ENCODE data around the gene DPP7. TPM values are rescaled to one million over a fixed set of nuclear protein-coding genes. Genes with fewer than 3 reads are reported as not detected.
"Not testable (repeated sequence)": the region's sequence is repeated elsewhere in the genome, so short reads cannot be mapped to it uniquely, and the experiment has no call there.

Gene DPP7
- total RNA-seq, 2 experiments from 2014 or later = 271 to 321 TPM

DNA sequence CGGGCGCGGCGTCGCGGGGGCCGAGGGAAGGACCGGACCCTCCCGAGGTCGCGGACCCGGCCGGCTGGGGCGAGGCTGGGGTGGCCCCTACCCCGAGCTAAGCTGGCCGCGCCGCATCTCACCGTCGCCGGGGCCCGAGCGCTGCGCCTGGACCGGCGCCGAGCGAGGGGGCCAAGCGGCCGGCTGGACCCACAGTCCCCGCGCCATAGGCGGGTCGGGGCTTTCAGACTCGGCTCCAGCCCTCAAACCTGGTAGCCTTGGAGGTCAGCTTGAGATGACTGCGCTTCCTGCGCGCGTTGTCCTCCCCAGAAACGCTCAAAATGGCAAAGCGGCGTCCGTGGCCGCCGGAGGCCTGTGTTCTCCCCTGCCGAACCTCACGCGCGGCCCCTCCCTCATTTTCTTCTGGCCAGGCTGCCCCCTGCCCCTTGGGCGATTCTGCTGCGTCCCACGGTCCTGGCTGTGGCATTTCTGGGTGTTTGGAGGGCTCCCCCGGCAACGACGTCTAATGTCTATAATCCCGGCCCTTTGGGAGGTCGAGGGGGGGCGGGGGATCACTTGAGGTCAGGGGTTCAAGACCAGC lies 15.7 kb upstream of the DPP7 start:
- H3K4me1 Mint-ChIP-seq = peaks cover 28% of the 10 kb centered on the region
- H3K9me3 Mint-ChIP-seq (ENCODE audit: low read depth) = no peaks in the 10 kb centered on the region
- H3K27ac Mint-ChIP-seq = peak overlapping the region; percentile 82
- peaks cover 5% of the 10 kb centered on the region for H3K36me3 Mint-ChIP-seq
- peak overlapping the region; percentile 74 for H3K4me3 Mint-ChIP-seq
- H3K27me3 Mint-ChIP-seq = peaks cover 9% of the 10 kb centered on the region
- ATAC-seq (peak; percentile 22), DNase-seq (no peak)
- CTCF ChIA-PET = interaction anchor here (0.6 to 6.6 kb wide), 25 partner anchors 8 to 403 kb away, joined by 3 to 32 read pairs (median 5); partner anchors contain the start of genes AJM1, ANAPC2, CYSRT1 and DPP7

DNA sequence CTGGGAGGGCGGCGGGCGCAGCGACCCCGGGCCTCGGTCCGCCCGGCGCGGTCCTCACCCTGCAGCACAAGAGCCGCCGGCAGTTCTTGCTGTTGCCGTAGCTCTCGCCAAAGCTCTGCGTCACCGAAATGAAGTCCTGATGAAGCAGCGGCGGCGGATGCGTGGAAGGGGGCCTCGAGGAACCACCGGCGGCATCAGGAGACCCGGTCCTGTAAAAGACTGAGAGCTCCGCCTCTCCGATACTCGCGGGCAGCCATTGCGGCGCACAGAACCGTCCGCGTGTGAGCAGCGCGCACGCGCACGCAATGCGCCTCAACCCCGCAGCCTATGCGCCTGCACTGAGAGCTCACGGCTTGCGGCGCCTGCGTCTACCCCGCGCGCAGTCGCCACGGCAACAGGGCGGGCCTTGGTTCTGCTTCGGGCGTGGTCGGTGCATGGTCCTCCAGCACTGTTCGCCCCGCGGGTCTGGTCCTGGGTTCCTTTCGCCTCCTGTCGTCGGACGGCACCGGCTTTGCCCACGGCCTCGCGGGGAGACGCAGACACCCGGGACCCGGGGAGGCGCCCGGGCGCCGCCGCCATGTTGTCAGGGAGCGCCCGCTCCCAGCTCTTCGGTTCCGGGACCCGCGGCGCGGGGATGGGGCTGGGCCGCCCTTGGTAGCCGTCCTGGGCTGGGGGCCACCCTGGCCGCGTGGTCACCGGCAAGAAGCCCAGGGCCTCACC lies 15.1 kb upstream of the DPP7 start:
- H3K4me3 Mint-ChIP-seq = peak overlapping the region; percentile 83
- H3K4me1 Mint-ChIP-seq = peaks cover 28% of the 10 kb centered on the region
- H3K36me3 Mint-ChIP-seq = peaks cover 5% of the 10 kb centered on the region
- no peaks in the 10 kb centered on the region for H3K9me3 Mint-ChIP-seq (ENCODE audit: low read depth)
- DNase-seq (peak; percentile 94), ATAC-seq (peak; percentile 94)
- CTCF ChIA-PET = interaction anchor here (0.6 to 6.6 kb wide), 25 partner anchors 8 to 403 kb away, joined by 3 to 32 read pairs (median 5); partner anchors contain the start of genes AJM1, ANAPC2, CYSRT1 and DPP7
- peak overlapping the region; percentile 81 for H3K27ac Mint-ChIP-seq
- H3K27me3 Mint-ChIP-seq = peaks cover 7% of the 10 kb centered on the region

DNA sequence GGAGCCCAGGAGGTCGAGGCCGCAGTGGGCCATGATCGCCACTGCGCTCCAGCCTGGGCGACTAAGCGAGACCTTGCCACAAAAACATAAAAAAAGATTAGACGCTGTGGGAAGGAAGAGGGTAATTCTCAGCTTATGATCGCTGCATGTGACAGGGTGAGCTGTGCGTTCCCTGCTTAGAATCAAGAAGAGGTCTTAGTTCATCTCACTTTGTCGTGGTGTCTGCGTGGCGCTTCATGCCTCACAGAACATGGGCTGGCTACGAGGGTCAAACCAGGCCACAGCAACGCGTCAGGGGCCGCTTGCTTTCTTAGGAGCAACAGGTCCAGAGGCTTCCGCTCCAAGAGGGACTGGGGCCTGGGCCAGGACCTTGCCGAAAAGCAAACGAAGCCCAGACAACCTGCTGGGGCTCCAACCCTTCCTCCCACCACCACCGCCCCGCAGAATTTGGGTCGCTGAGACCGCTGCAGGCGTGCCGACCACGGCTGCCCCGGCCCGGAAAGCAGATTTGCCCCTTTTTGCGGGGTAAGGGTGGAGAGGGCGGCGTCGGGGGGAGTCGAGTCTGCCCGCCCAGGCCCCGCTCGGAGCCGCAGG lies 14.4 kb upstream of the DPP7 start:
- CTCF ChIA-PET = interaction anchor here (1.0 to 6.6 kb wide), 21 partner anchors 9 to 402 kb away, joined by 3 to 32 read pairs (median 8); partner anchors contain the start of genes AJM1, ANAPC2, CYSRT1 and DPP7
- H3K36me3 Mint-ChIP-seq = peaks cover 5% of the 10 kb centered on the region
- DNase-seq = peak; percentile 55
- peaks cover 28% of the 10 kb centered on the region for H3K4me1 Mint-ChIP-seq
- peak overlapping the region; percentile 92 for H3K27ac Mint-ChIP-seq
- peak; percentile 4 for ATAC-seq
- no peaks in the 10 kb centered on the region for H3K9me3 Mint-ChIP-seq (ENCODE audit: low read depth)
- peak overlapping the region; percentile 83 for H3K4me3 Mint-ChIP-seq
- peaks cover 4% of the 10 kb centered on the region for H3K27me3 Mint-ChIP-seq

DNA sequence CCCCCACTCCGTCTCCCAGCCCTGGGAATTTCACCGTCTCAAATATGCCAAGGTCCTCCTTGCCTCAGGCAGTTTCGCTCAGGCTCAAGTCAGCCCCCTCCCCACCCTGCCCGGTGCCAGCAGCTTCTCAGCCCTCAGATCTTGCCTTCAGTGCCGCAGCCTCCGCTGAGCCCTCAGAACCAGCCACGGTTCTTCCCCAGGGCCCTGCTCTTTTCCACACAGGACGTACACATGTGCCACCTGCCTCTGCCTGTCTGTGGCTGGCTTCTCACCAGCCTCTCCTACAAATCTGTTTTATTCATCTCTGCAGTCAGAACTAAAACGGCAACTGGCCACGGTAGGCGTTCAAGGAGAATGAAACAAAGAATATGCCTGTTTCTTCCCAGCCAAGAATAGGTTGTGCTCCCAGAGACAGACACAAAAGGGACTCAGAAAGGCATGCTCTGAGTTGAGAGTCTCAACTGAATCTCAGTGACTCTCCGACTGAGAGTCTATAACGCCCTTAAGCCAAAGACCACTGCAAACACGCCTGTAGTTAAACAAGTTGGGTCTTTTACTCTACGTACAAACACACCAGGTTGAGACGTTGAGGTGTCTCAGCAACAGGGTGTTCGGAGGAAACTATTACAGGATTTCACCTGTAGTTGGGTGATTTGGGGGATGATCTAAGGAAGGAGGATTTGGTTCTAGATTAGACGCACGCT lies 13.8 kb upstream of the DPP7 start:
- no peaks in the 10 kb centered on the region for H3K9me3 Mint-ChIP-seq (ENCODE audit: low read depth)
- H3K4me1 Mint-ChIP-seq = peaks cover 28% of the 10 kb centered on the region
- H3K36me3 Mint-ChIP-seq = peaks cover 5% of the 10 kb centered on the region
- H3K27me3 Mint-ChIP-seq = peaks cover 4% of the 10 kb centered on the region
- ATAC-seq = peak; percentile 2
- DNase-seq = peak; percentile 59
- CTCF ChIA-PET = interaction anchor here (0.7 to 6.6 kb wide), 19 partner anchors 10 to 174 kb away, joined by 3 to 32 read pairs (median 8); partner anchors contain the start of genes ANAPC2, CYSRT1, DPP7 and GRIN1
- peak overlapping the region; percentile 92 for H3K27ac Mint-ChIP-seq
- peak overlapping the region; percentile 83 for H3K4me3 Mint-ChIP-seq

DNA sequence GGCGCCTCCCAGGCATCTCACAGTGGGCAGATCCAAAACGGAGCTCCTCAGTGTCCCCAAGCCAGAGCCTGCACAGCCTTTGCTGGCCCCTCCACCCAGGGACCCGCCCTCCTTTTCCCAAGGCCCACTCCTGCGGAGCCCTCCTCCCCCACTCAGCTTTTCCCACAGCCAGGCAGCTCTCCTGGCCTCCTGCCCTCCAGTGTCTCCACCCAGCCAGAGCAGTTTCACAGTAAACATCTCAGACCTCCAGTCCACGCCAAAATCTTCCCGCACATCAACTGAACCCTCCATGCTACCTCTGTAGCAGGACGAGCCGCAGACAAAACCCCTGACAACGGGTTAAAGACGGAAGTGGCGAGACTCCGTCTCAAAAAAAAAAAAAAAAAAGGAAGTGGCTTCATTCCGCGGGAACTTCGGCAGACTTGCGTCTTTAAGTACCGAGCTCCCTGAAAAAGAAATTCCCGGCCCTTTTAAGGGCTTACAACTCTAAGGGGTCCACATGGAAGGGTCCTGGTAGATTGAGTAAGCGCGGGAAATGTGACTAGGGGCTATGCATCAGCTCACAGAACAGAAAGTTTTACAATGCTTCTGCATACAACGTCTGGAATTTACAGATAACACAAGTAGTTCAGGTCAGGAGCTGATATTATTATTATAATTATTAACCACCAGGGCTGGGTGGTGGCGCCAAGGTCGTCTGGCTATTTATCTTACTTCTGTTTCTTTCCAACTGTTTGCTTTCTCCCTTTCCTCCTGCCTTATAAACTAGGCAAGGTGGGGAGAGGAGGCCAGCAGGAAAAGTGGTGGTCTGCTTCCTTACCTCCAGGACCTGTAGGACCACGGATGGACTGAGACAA lies 13.0 kb upstream of the DPP7 start:
- H3K36me3 Mint-ChIP-seq = peaks cover 5% of the 10 kb centered on the region
- no peak for ATAC-seq
- DNase-seq = peak; percentile 69

DNA sequence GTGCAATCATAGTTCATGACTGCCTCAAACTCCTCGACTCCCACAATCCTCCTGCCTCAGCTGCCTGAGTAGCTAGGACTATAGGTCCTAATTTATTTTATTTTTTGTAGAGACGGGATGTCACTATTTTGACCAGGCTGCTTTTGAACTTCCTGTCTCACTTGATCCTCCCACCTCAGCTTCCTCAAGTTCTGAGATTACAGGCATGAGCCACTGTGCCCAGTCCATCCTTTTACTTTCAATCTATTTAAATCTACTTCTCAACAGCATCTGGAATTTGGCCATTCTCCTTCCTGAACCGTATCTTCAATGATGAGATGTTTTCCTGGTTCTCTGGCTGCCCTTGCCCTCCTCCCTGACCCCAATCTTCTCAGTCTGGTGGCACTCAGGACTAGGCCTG lies 12.3 kb upstream of the DPP7 start:
- no peak for ATAC-seq
- CTCF ChIA-PET = interaction anchor here (0.7 to 6.6 kb wide), 14 partner anchors 8 to 175 kb away, joined by 3 to 32 read pairs (median 4); partner anchors contain the start of genes ANAPC2, DPP7, MAN1B1 and NRARP
- no peaks in the 10 kb centered on the region for H3K9me3 Mint-ChIP-seq (ENCODE audit: low read depth)
- no peak for DNase-seq
- H3K27me3 Mint-ChIP-seq = no peaks in the 10 kb centered on the region
- H3K4me3 Mint-ChIP-seq = peak overlapping the region; percentile 83
- H3K36me3 Mint-ChIP-seq = peaks cover 5% of the 10 kb centered on the region
- H3K27ac Mint-ChIP-seq = peak overlapping the region; percentile 92
- H3K4me1 Mint-ChIP-seq = peaks cover 30% of the 10 kb centered on the region

More for the DNA sequence above, 13.0 kb upstream of the DPP7 start:
- Mint-ChIP-seq H3K4me1 (peaks cover 30% of the 10 kb centered on the region), H3K27ac (peak overlapping the region; percentile 92), H3K9me3 (ENCODE audit: low read depth) (no peaks in the 10 kb centered on the region), H3K4me3 (peak overlapping the region; percentile 83), H3K27me3 (no peaks in the 10 kb centered on the region)
- CTCF ChIA-PET = interaction anchor here (0.7 to 6.6 kb wide), 16 partner anchors 9 to 174 kb away, joined by 3 to 32 read pairs (median 4); partner anchors contain the start of genes ANAPC2, DPP7, MAN1B1 and NRARP

DNA sequence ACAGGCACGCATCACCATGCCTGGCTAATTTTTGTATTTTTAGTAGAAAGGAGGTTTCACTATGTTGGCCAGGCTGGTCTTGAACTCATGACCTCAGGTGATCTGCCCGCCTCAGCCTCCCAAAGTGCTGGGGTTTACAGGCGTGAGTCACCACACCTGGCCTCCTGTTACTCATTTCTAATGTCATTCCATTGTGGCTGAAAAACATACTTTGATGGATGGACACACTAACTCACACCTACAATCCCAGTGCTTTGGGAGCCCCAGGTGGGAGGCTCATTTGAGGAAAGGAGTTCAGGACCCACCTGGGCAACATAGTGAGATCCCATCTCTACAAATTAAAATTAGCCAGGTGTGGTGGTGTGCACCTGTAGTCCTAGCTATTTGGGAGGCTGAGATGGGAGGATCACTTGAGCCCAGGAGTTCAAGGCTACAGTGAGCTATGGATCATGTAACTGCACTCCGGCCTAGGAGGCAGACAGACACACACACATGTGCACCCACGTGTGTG lies 9.5 kb upstream of the DPP7 start:
- H3K27ac Mint-ChIP-seq; DNase-seq; ATAC-seq; H3K27me3 Mint-ChIP-seq; H3K9me3 Mint-ChIP-seq (ENCODE audit: low read depth); H3K4me3 Mint-ChIP-seq; H3K36me3 Mint-ChIP-seq: not testable (repeated sequence)
- CTCF ChIA-PET = interaction anchor here (0.6 to 10.6 kb wide), 6 partner anchors 25 to 113 kb away, joined by 3 to 91 read pairs (median 4); partner anchors contain the start of genes ANAPC2, CYSRT1, RNF224 and SSNA1
- H3K4me1 Mint-ChIP-seq = peaks cover 30% of the 10 kb centered on the region

DNA sequence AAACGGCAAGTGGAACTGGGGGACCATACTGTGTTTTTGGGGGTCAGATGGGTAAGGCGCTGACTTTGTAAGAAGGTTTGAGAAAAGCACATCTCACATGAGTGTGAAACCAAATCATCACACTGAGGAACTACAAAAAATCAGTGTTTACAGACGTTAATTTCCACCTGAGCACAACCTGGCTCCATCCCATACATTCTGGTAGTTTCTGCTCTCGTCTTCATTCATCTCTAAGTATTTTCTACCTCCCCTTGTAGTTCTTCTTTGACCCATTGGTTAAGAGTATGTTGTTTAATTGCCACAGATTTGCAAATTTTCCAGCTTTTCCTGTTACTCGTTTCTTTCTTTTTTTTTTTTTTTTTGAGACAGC lies 8.9 kb upstream of the DPP7 start:
- H3K27me3 Mint-ChIP-seq = no peaks in the 10 kb centered on the region

DNA sequence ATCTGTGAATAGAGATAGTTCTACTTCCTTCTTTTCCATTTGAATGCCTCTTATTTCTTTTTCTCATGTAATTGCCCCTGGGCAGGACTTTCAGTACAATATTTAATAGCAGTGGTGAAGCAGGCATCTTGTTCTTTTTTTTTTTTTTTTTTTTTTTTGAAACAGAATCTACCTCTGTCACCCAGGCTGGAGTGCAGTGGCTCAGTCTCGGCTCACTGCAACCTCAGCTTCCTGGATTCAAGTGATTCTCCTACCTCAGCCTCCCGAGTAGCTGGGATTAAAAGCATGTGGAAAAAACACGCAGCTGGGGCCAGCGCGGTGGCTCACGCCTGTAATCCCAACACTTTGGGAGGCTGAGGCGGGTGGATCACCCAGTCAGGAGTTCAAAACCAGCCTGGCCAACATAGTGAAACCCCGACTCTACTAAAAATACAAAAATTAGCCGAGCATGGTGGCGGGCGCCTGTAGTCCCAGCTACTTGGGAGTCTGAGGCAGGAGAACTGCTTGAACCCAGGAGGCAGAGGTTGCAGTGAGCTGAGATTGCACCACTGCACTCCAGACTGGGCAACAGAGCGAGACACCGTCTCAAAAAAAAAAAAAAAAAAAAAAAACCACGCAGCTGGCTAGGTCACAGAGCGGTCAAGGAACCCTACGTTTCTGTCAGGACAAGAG lies 8.4 kb upstream of the DPP7 start:
- ATAC-seq; H3K4me3 Mint-ChIP-seq; H3K36me3 Mint-ChIP-seq; DNase-seq; H3K27me3 Mint-ChIP-seq; H3K9me3 Mint-ChIP-seq (ENCODE audit: low read depth); H3K27ac Mint-ChIP-seq: not testable (repeated sequence)
- CTCF ChIA-PET = interaction anchor here (0.6 to 10.6 kb wide), 9 partner anchors 27 to 168 kb away, joined by 3 to 91 read pairs (median 4); partner anchors contain the start of genes ANAPC2, CYSRT1, NPDC1 and RNF224
- H3K4me1 Mint-ChIP-seq = peaks cover 20% of the 10 kb centered on the region

More for the DNA sequence above, 8.9 kb upstream of the DPP7 start:
- ATAC-seq (no peak), DNase-seq (no peak)
- H3K4me1 Mint-ChIP-seq = peaks cover 25% of the 10 kb centered on the region
- H3K9me3 Mint-ChIP-seq (ENCODE audit: low read depth) = no peaks in the 10 kb centered on the region
- H3K36me3 Mint-ChIP-seq = peaks cover 2% of the 10 kb centered on the region
- no peak overlapping the region for H3K27ac Mint-ChIP-seq
- no peak overlapping the region for H3K4me3 Mint-ChIP-seq
- CTCF ChIA-PET = interaction anchor here (0.6 to 10.6 kb wide), 8 partner anchors 26 to 114 kb away, joined by 3 to 91 read pairs (median 3); partner anchors contain the start of genes ANAPC2, CYSRT1, RNF224 and SSNA1

DNA sequence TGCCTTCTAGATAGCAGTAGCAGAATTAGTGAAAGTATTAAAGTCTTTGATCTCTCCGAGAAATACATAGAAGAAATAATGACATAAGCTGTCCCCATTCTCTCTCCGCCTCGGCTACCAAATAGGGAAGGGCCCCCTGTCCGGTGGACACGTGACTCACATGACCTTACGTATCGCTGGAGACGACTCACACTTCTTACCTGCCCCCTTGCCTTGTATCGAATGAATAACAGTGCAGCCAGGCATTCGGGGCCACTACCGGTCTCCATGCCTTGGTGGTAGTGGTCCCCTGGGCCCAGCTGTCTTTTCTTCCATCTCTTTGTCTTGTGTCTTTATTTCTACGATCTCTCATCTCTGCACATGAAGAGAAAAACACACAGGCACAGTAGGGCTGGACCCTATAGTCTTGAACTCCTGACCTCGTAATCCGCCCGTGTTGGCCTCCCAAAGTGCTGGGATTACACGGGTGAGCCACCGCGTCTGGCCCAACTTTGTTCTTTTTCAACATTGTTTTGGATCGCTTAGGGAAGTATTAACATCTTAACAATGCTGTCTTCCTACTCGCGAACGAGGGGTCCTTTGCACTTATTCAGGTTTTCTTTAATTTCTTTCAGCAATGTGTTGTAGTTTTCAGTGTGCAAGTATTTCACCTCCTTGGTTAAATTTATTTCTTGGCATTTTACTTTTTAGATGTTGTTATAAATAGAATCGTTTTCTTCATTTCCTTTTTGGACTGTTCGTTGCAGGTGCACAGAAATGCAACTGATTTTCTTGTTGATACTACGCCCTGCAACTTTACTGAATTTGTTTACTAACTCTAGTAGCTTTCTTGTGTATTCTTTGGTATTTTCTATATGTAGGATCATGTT lies 7.6 kb upstream of the DPP7 start:
- H3K9me3 Mint-ChIP-seq (ENCODE audit: low read depth); H3K27ac Mint-ChIP-seq; H3K36me3 Mint-ChIP-seq; H3K27me3 Mint-ChIP-seq; DNase-seq; H3K4me3 Mint-ChIP-seq; ATAC-seq: not testable (repeated sequence)
- peaks cover 13% of the 10 kb centered on the region for H3K4me1 Mint-ChIP-seq
- CTCF ChIA-PET = interaction anchor here (0.7 to 10.6 kb wide), 6 partner anchors 26 to 167 kb away, joined by 3 to 91 read pairs (median 5); partner anchors contain the start of genes CYSRT1, NPDC1 and RNF224
